Vagina (tissue), 2 donors: ENCODE results near the gene RBM26. TPM values are rescaled to one million over a fixed set of nuclear protein-coding genes. Genes with fewer than 3 reads are reported as not detected.

ENCODE experiments used
- DNase-seq, 2 donors: peaks; one replicate each; pipeline ENCODE4 v3.0.0-alpha.2; 2017; ENCODE audit errors: extremely low spot score in 2 of 2
- H3K27ac ChIP-seq: fragments of 200-600 bp; sonication (generic); one replicate; pipeline ENCODE4 v1.5.1; 2019
- H3K27me3 ChIP-seq: fragments of 200-600 bp; sonication (generic); one replicate; pipeline ENCODE4 v1.5.1; 2019
- H3K36me3 ChIP-seq, 2 donors: fragments of 200-600 bp; sonication (generic); one replicate each; pipeline ENCODE4 v1.5.1; 2017 to 2019
- H3K4me1 ChIP-seq: fragments of 200-600 bp; sonication (generic); one replicate; pipeline ENCODE4 v1.5.1; 2019
- H3K4me3 ChIP-seq, 2 donors: fragments of 200-600 bp; sonication (generic); 1 replicate in 1 of 2; 2 replicates in 1 of 2; pipeline ENCODE4 v1.5.1; 2016 to 2019
- H3K9me3 ChIP-seq: fragments of 200-600 bp; sonication (generic); one replicate; pipeline ENCODE4 v1.5.1; 2019
- CTCF ChIP-seq, 3 experiments: fragments of 450-650 bp in 2 of 3; fragments of 200-600 bp in 1 of 3; sonication (generic) in 1 of 3; IDR thresholded peaks; one replicate each; pipeline ENCODE4 v1.5.1; 2017 to 2019; ENCODE audit warnings: antibody characterized with exemption in 3 of 3, mild to moderate bottlenecking in 2 of 3, moderate library complexity in 2 of 3
- POLR2A ChIP-seq, 2 donors: fragments of 450-650 bp; IDR thresholded peaks; one replicate each; pipeline ENCODE4 v1.6.1; 2017; ENCODE audit warnings: antibody characterized with exemption in 2 of 2, mild to moderate bottlenecking in 2 of 2, moderate library complexity in 2 of 2
- POLR2AphosphoS5 ChIP-seq, 2 donors: sonication (generic); formaldehyde crosslinking; IDR thresholded peaks; one replicate each; pipeline ENCODE4 v1.9.0; 2017; ENCODE audit warnings: antibody characterized with exemption in 2 of 2, mild to moderate bottlenecking in 2 of 2, low read depth in 1 of 2; ENCODE audit not compliant: insufficient read depth in 1 of 2
- intact Hi-C: fragments of 100-400 bp; cut with DNase I; formaldehyde crosslinking; loops from one replicate; pipeline ENCODE4 v1.15.1; 2023
- total RNA-seq: library from RNA; depleted of rRNA; stranded (reverse); fragments of >200 nt; gene quantifications from one replicate; pipeline ENCODE4 v1.2.3, GENCODE V29; 2016

RBM26 gene
- total RNA-seq, 1 donor from 2014 or later: 29.0 TPM

GRCh38 chr13:79307866-79308298 is 98.2 kb downstream of the RBM26 start:
- H3K4me3 ChIP-seq: no peak overlapping the region
- no peaks in the 10 kb centered on the region for H3K36me3 ChIP-seq
- peaks cover 8% of the 10 kb centered on the region for H3K4me1 ChIP-seq
- no peak for TF ChIP-seq POLR2AphosphoS5 (IDR thresholded peaks at IDR 0.05; ENCODE audit: insufficient read depth in 1 of 2, low read depth in 1 of 2)
- no peaks in the 10 kb centered on the region for H3K9me3 ChIP-seq
- H3K27ac ChIP-seq: no peak overlapping the region
- intact Hi-C loops: no loop called here
- no peak for DNase-seq
- no peaks in the 10 kb centered on the region for H3K27me3 ChIP-seq

- H3K27ac ChIP-seq: no peak overlapping the region
- no peak overlapping the region for H3K4me3 ChIP-seq
- DNase-seq: no peak
- peaks cover 8% of the 10 kb centered on the region for H3K4me1 ChIP-seq
- H3K9me3 ChIP-seq: no peaks in the 10 kb centered on the region
- TF ChIP-seq CTCF (IDR thresholded peaks at IDR 0.05): no peak
- TF ChIP-seq POLR2A (IDR thresholded peaks at IDR 0.05): no peak
- TF ChIP-seq POLR2AphosphoS5 (IDR thresholded peaks at IDR 0.05; ENCODE audit: insufficient read depth in 1 of 2, low read depth in 1 of 2): no peak
- no peaks in the 10 kb centered on the region for H3K36me3 ChIP-seq
- intact Hi-C loops: no loop called here
- no peaks in the 10 kb centered on the region for H3K27me3 ChIP-seq
Observed at GRCh38 chr13:79307433-79307861, 98.6 kb downstream of the RBM26 start.

GRCh38 chr13:79306650-79307049 is 99.4 kb downstream of the RBM26 start:
- no peak for DNase-seq
- Histone ChIP-seq H3K36me3 (no peaks in the 10 kb centered on the region), H3K4me3 (no peak overlapping the region), H3K27ac (no peak overlapping the region), H3K4me1 (peaks cover 8% of the 10 kb centered on the region), H3K9me3 (no peaks in the 10 kb centered on the region), H3K27me3 (no peaks in the 10 kb centered on the region)
- no peak for TF ChIP-seq POLR2A (IDR thresholded peaks at IDR 0.05)
- no peak for TF ChIP-seq POLR2AphosphoS5 (IDR thresholded peaks at IDR 0.05; ENCODE audit: insufficient read depth in 1 of 2, low read depth in 1 of 2)
- TF ChIP-seq CTCF (IDR thresholded peaks at IDR 0.05): no peak
- intact Hi-C loops: no loop called here

- intact Hi-C loops: no loop called here
- no peaks in the 10 kb centered on the region for H3K36me3 ChIP-seq
- no peaks in the 10 kb centered on the region for H3K4me1 ChIP-seq
- H3K9me3 ChIP-seq: no peaks in the 10 kb centered on the region
- H3K4me3 ChIP-seq: no peak overlapping the region
- no peak overlapping the region for H3K27ac ChIP-seq
- DNase-seq: no peak
- H3K27me3 ChIP-seq: no peaks in the 10 kb centered on the region
- no peak for TF ChIP-seq POLR2AphosphoS5 (IDR thresholded peaks at IDR 0.05; ENCODE audit: insufficient read depth in 1 of 2, low read depth in 1 of 2)
- TF ChIP-seq POLR2A (IDR thresholded peaks at IDR 0.05): no peak
- no peak for TF ChIP-seq CTCF (IDR thresholded peaks at IDR 0.05)
Observed at GRCh38 chr13:79297128-79297527, 108.9 kb downstream of the RBM26 start.

GRCh38 chr13:79295906-79296706 is 109.9 kb downstream of the RBM26 start:
- intact Hi-C loops: no loop called here
- H3K4me1 ChIP-seq: no peaks in the 10 kb centered on the region
- H3K36me3 ChIP-seq: no peaks in the 10 kb centered on the region
- DNase-seq: no peak
- H3K4me3 ChIP-seq: no peak overlapping the region
- no peak for TF ChIP-seq POLR2AphosphoS5 (IDR thresholded peaks at IDR 0.05; ENCODE audit: insufficient read depth in 1 of 2, low read depth in 1 of 2)
- no peak for TF ChIP-seq CTCF (IDR thresholded peaks at IDR 0.05)
- TF ChIP-seq POLR2A (IDR thresholded peaks at IDR 0.05): no peak
- no peaks in the 10 kb centered on the region for H3K27me3 ChIP-seq
- H3K27ac ChIP-seq: no peak overlapping the region
- H3K9me3 ChIP-seq: no peaks in the 10 kb centered on the region
